K562 (cell line): ENCODE results near the gene SLC30A10. TPM values are rescaled to one million over a fixed set of nuclear protein-coding genes. Genes with fewer than 3 reads are reported as not detected.

Experiments
- ATF1 ChIP-seq, 2 experiments: fragments of 450-650 bp in 1 of 2; IDR thresholded peaks; 2 replicates each; pipeline ENCODE4 v1.6.1; 2016; ENCODE audit warnings: missing compliant biosample characterization in 1 of 2, missing genetic modification characterization in 1 of 2
- CBX5 ChIP-seq: IDR thresholded peaks from 2 replicates; pipeline ENCODE4 v1.6.1; 2014; ENCODE audit warnings: low read depth, borderline replicate concordance
- DLX4 ChIP-seq: fragments of 250-450 bp; sonication (Bioruptor Pico); IDR thresholded peaks from 2 replicates; pipeline ENCODE4 v1.6.1; 2021; ENCODE audit warnings: mild to moderate bottlenecking
- ELK1 ChIP-seq: sonication (generic); formaldehyde crosslinking; IDR thresholded peaks from 2 replicates; pipeline ENCODE4 v1.8.1; 2022; ENCODE audit warnings: missing genetic modification reagents
- ETV5 ChIP-seq: sonication (generic); formaldehyde crosslinking; IDR thresholded peaks from 2 replicates; pipeline ENCODE4 v1.4.0; 2020; ENCODE audit warnings: low read depth, mild to moderate bottlenecking, missing genetic modification reagents
- HDAC3 ChIP-seq: fragments of 450-650 bp; IDR thresholded peaks from 2 replicates; pipeline ENCODE4 v1.6.1; 2018; ENCODE audit warnings: borderline replicate concordance, mild to moderate bottlenecking, moderate library complexity; ENCODE audit not compliant: partially characterized antibody
- HMGN3 ChIP-seq: IDR thresholded peaks from 2 replicates; pipeline ENCODE4 v1.6.1; 2011; ENCODE audit warnings: borderline replicate concordance, low read depth, mild to moderate bottlenecking, mixed read lengths, low read length; ENCODE audit not compliant: insufficient read length; ENCODE audit errors: extremely low read depth
- MLLT1 ChIP-seq, 2 experiments: fragments of 450-650 bp; IDR thresholded peaks; 2 replicates each; pipeline ENCODE4 v1.6.1; 2016
- NELFE ChIP-seq: IDR thresholded peaks from 2 replicates; pipeline ENCODE4 v1.6.1; 2011; ENCODE audit warnings: mild to moderate bottlenecking; ENCODE audit not compliant: insufficient read depth, insufficient read length
- NFE2L1 ChIP-seq: fragments of 450-650 bp; IDR thresholded peaks from 2 replicates; pipeline ENCODE4 v1.6.1; 2016; ENCODE audit warnings: missing genetic modification characterization, low read depth, mild to moderate bottlenecking, missing compliant biosample characterization, moderate library complexity, borderline replicate concordance
- NR2C1 ChIP-seq, 2 experiments: fragments of 450-650 bp; IDR thresholded peaks; 2 replicates each; pipeline ENCODE4 v1.6.1; 2017; ENCODE audit warnings: mild to moderate bottlenecking in 2 of 2, antibody characterized with exemption in 1 of 2, inconsistent platforms in 1 of 2, missing compliant biosample characterization in 1 of 2, missing genetic modification characterization in 1 of 2
- PATZ1 ChIP-seq: fragments of 250-450 bp; sonication (Bioruptor Pico); IDR thresholded peaks from 2 replicates; pipeline ENCODE4 v1.5.0; 2020; ENCODE audit warnings: mild to moderate bottlenecking, borderline replicate concordance
- RUNX1 ChIP-seq: sonication (generic); IDR thresholded peaks from 2 replicates; pipeline ENCODE4 v1.6.1; 2016; ENCODE audit warnings: antibody characterized with exemption, low read depth
- SMARCE1 ChIP-seq: fragments of 450-650 bp; IDR thresholded peaks from 2 replicates; pipeline ENCODE4 v1.7.1; 2016; ENCODE audit warnings: mild to moderate bottlenecking
- STAT6 ChIP-seq: sonication (generic); formaldehyde crosslinking; IDR thresholded peaks from 2 replicates; pipeline ENCODE4 v1.8.1; 2023; ENCODE audit warnings: mild to moderate bottlenecking, missing genetic modification reagents
- TAF15 ChIP-seq: fragments of 200-400 bp; formaldehyde crosslinking; IDR thresholded peaks from 2 replicates; pipeline ENCODE4 v1.6.1; 2017; ENCODE audit warnings: mild to moderate bottlenecking, low read depth, low read length, moderate library complexity
- ZFPM2 ChIP-seq: fragments of 250-450 bp; sonication (Bioruptor Pico); IDR thresholded peaks from 2 replicates; pipeline ENCODE4 v1.5.1; 2022; ENCODE audit warnings: mild to moderate bottlenecking
- ZKSCAN8 ChIP-seq: fragments of 200-800 bp; sonication (Bioruptor generic); IDR thresholded peaks from 2 replicates; pipeline ENCODE4 v1.6.1; 2016; ENCODE audit warnings: missing genetic modification characterization, missing compliant biosample characterization
- ZNF764 ChIP-seq: fragments of 250-450 bp; sonication (Bioruptor Pico); IDR thresholded peaks from 2 replicates; pipeline ENCODE4 v1.4.0; 2020; ENCODE audit warnings: low read depth, mild to moderate bottlenecking, moderate library complexity
- polyA plus RNA-seq, 8 experiments: library from polyadenylated mRNA; depleted of rRNA in 4 of 8; stranded (reverse) in 5 of 8; unstranded in 3 of 8; fragments of >200 nt; fragmentation: Nextera tagmentation in 2 of 8; fragmentation: Illumina TruSeq in 1 of 8; extraction: Ambion mirVana in 2 of 8; extraction: Trizol in 1 of 8; gene quantifications; 2 replicates each; pipeline versions ENCODE4 v1.2.1 to v1.2.3, GENCODE V29; 2011 to 2014; ENCODE audit warnings: inconsistent platforms in 1 of 8, missing spikeins in 1 of 8
- total RNA-seq, 7 experiments: library from RNA; depleted of rRNA in 6 of 7; stranded (reverse); fragments of >200 nt in 6 of 7; fragmentation: Illumina TruSeq in 2 of 7; extraction: Trizol in 2 of 7; gene quantifications; 2 replicates each; pipeline versions ENCODE4 v1.2.1 to v1.2.3, GENCODE V29; 2011 to 2021; ENCODE audit warnings: low replicate concordance in 1 of 7

SLC30A10 gene
- total and polyA plus RNA-seq, 9 of the 15 experiments (the other 6 are each of a cell fraction or from before 2014, with no cell fraction given): 2.6 to 11.3 (median 7.1) TPM

- TF ChIP-seq HDAC3 (peak; percentile 98), RUNX1 (peak; percentile 96), TAF15 (no peak), DLX4 (CRISPR knock-in tag) (no peak), NFE2L1 (tag) (no peak), HMGN3 (peak; percentile 88), ETV5 (no peak; the same call in 1 of the 2 replicates), PATZ1 (CRISPR knock-in tag) (no peak), SMARCE1 (peak; percentile 87), CBX5 (no peak), MLLT1 (IDR thresholded peaks at IDR 0.05) (peak; percentile 33 to 80; a peak in 2 of 4 replicates), ZNF764 (CRISPR knock-in tag) (no peak), ELK1 (CRISPR knock-in tag) (no peak), NR2C1 (IDR thresholded peaks at IDR 0.05) (peak; percentile 58), NR2C1 (tag; IDR thresholded peaks at IDR 0.05) (peak; percentile 70), ZKSCAN8 (CRISPR knock-in tag) (peak; percentile 48), NELFE (no peak), ATF1 (CRISPR knock-in tag; IDR thresholded peaks at IDR 0.05) (no peak), ATF1 (tag; IDR thresholded peaks at IDR 0.05) (peak; percentile 84), STAT6 (no peak), ZFPM2 (CRISPR knock-in tag) (no peak)
Observed at GRCh38 chr1:219906924-219907771, 21.2 kb downstream of the SLC30A10 start (continued).
